IMR-90 (cell line): ENCODE results near the gene MDM2. TPM values are rescaled to one million over a fixed set of nuclear protein-coding genes. Genes with fewer than 3 reads are reported as not detected.

Experiments
- ATAC-seq: fragments of 200-7000 bp; cut with Tn5 transposase; 2 replicates; pipeline ENCODE4 v1.9.1; 2020; ENCODE audit warnings: low read depth, mild to moderate bottlenecking, moderate library complexity
- BruUV-seq: library from RNA; stranded (reverse); fragments of 400-500 nt; replicated peaks from 2 replicates; lab custom pipeline; 2021; lab: Mats Ljungman, UMichigan
- CTCF ChIA-PET: fragments of 300-600 bp; formaldehyde crosslinking; extraction: SDS; loops from one replicate; lab custom pipeline; 2021; ENCODE audit warnings: antibody characterized with exemption; lab: Yijun Ruan, JAX
- POLR2A ChIA-PET: fragments of 300-600 bp; sonication (Branson Sonifier 250); formaldehyde crosslinking; loops from one replicate; lab custom pipeline; 2022; ENCODE audit warnings: antibody characterized with exemption; ENCODE audit not compliant: unreplicated experiment; lab: Charles Lee
- DNase-seq: peaks from one replicate; pipeline ENCODE4 v3.0.0; 2013
- H2AFZ ChIP-seq: replicated peaks from 2 replicates; pipeline ENCODE3; 2013; ENCODE audit warnings: low read length, mild to moderate bottlenecking; ENCODE audit not compliant: poor library complexity
- H2AK5ac ChIP-seq: 2 replicates; pipeline ENCODE4 v1.6.1; 2013; ENCODE audit warnings: low read depth, low read length, inconsistent platforms
- H2AK9ac ChIP-seq: replicated peaks from 2 replicates; pipeline ENCODE3; 2013; ENCODE audit warnings: mild to moderate bottlenecking, low read depth, low read length, moderate library complexity; ENCODE audit not compliant: poor library complexity
- H2BK120ac ChIP-seq: 2 replicates; pipeline ENCODE4 v1.6.1; 2013; ENCODE audit warnings: low read depth, low read length, inconsistent platforms
- H2BK15ac ChIP-seq: 3 replicates; pipeline ENCODE4 v1.6.1; 2013; ENCODE audit warnings: low read depth, low read length, inconsistent platforms
- H2BK20ac ChIP-seq: 2 replicates; pipeline ENCODE4 v1.6.1; 2013; ENCODE audit warnings: low read depth, mild to moderate bottlenecking, inconsistent platforms, low read length, moderate library complexity
- H2BK5ac ChIP-seq: 2 replicates; pipeline ENCODE4 v1.6.1; 2013; ENCODE audit warnings: mild to moderate bottlenecking, low read depth, low read length, inconsistent platforms; ENCODE audit not compliant: poor library complexity, severe bottlenecking
- H3K14ac ChIP-seq: replicated peaks from 2 replicates; pipeline ENCODE4 v1.6.1; 2013; ENCODE audit warnings: low read depth, low read length, inconsistent platforms
- H3K18ac ChIP-seq: 2 replicates; pipeline ENCODE4 v1.6.1; 2013; ENCODE audit warnings: low read depth, low read length, control low read depth
- H3K23ac ChIP-seq: 2 replicates; pipeline ENCODE4 v1.6.1; 2013; ENCODE audit warnings: low read depth, low read length, inconsistent platforms
- H3K27ac ChIP-seq: 2 replicates; pipeline ENCODE4 v1.5.1; 2013; ENCODE audit warnings: mild to moderate bottlenecking, control low read depth, low read length; ENCODE audit not compliant: insufficient read depth
- H3K27me3 ChIP-seq: 2 replicates; pipeline ENCODE4 v1.6.1; 2013; ENCODE audit warnings: low read length; ENCODE audit not compliant: control insufficient read depth, insufficient read depth
- H3K36me3 ChIP-seq: 2 replicates; pipeline ENCODE4 v1.6.1; 2013; ENCODE audit warnings: low read length, mixed read lengths; ENCODE audit not compliant: control insufficient read depth, insufficient read depth
- H3K4ac ChIP-seq: 2 replicates; pipeline ENCODE4 v1.6.1; 2013; ENCODE audit warnings: low read depth, low read length, inconsistent platforms
- H3K4me1 ChIP-seq: 2 replicates; pipeline ENCODE4 v1.6.1; 2013; ENCODE audit warnings: low read length, mixed read lengths; ENCODE audit not compliant: control insufficient read depth, insufficient read depth
- H3K4me2 ChIP-seq: 2 replicates; pipeline ENCODE4 v1.6.1; 2013; ENCODE audit warnings: low read depth, mild to moderate bottlenecking, control low read depth, low read length, moderate library complexity
- H3K4me3 ChIP-seq: 2 replicates; pipeline ENCODE4 v1.5.1; 2013; ENCODE audit warnings: low read depth, mild to moderate bottlenecking, control low read depth, low read length, moderate library complexity; ENCODE audit not compliant: insufficient read depth
- H3K56ac ChIP-seq: 2 replicates; pipeline ENCODE4 v1.6.1; 2013; ENCODE audit warnings: low read length, inconsistent platforms; ENCODE audit not compliant: insufficient read depth; ENCODE audit errors: extremely low read depth
- H3K79me1 ChIP-seq, 2 experiments: 2 replicates each; pipeline ENCODE4 v1.6.1; 2013; ENCODE audit warnings: low read length in 2 of 2, inconsistent platforms in 1 of 2, low read depth in 1 of 2
- H3K9ac ChIP-seq: 2 replicates; pipeline ENCODE4 v1.6.1; 2013; ENCODE audit warnings: low read depth, low read length, control low read depth
- H3K9me1 ChIP-seq: 2 replicates; pipeline ENCODE4 v1.6.1; 2013; ENCODE audit warnings: low read length, inconsistent platforms; ENCODE audit not compliant: insufficient read depth
- H3K9me3 ChIP-seq: 2 replicates; pipeline ENCODE4 v1.6.1; 2013; ENCODE audit warnings: low read length; ENCODE audit not compliant: control insufficient read depth, insufficient read depth
- H4K20me1 ChIP-seq: 2 replicates; pipeline ENCODE4 v1.6.1; 2013; ENCODE audit warnings: low read length, inconsistent platforms; ENCODE audit not compliant: insufficient read depth
- H4K5ac ChIP-seq: 2 replicates; pipeline ENCODE4 v1.6.1; 2013; ENCODE audit warnings: mild to moderate bottlenecking, low read depth, low read length, control low read depth
- H4K8ac ChIP-seq, 2 experiments: 2 replicates each; pipeline ENCODE4 v1.6.1; 2013; ENCODE audit warnings: low read depth in 2 of 2, low read length in 2 of 2, control low read depth in 1 of 2, inconsistent platforms in 1 of 2
- H4K91ac ChIP-seq: 2 replicates; pipeline ENCODE4 v1.6.1; 2013; ENCODE audit warnings: low read depth, low read length, inconsistent platforms; ENCODE audit not compliant: insufficient read depth
- CEBPB ChIP-seq: IDR thresholded peaks from 2 replicates; pipeline ENCODE4 v1.6.1; 2012; ENCODE audit warnings: low read depth, low read length, improper control_type of control experiment
- CHD1 ChIP-seq: IDR thresholded peaks from 2 replicates; pipeline ENCODE4 v1.6.1; 2012; ENCODE audit warnings: low read depth, low read length, improper control_type of control experiment
- WGBS, 2 experiments: methylation state at CpG; one replicate each; pipeline versions ENCODE4 v1.1.5 to v1.1.7; 2013; ENCODE audit warnings: missing lambda C conversion rate in 2 of 2; ENCODE audit not compliant: insufficient read length in 1 of 2; ENCODE audit errors: extremely low coverage in 2 of 2; 5-methylcytosine and 5-hydroxymethylcytosine counted together
- dilution Hi-C: fragments of 300-500 bp; cut with HindIII; formaldehyde crosslinking; loops from one replicate; pipeline ENCODE4 v1.14.3; 2018; ENCODE audit warnings: low sequenced_read_pairs; ENCODE audit not compliant: unreplicated experiment
- in situ Hi-C: fragments of 300-500 bp; cut with MboI; formaldehyde crosslinking; loops from 3 replicates; pipeline ENCODE4 v1.14.3; 2019; ENCODE audit warnings: low sequenced_read_pairs, inconsistent platforms, mixed read lengths
- intact Hi-C: fragments of 100-400 bp; cut with micrococcal nuclease; formaldehyde crosslinking; loops from 2 replicates; pipeline ENCODE4 v1.10.0; 2022
- polyA plus RNA-seq, 3 experiments: library from polyadenylated mRNA; depleted of rRNA; stranded (reverse); fragments of >200 nt; gene quantifications; 2 replicates each; pipeline ENCODE4 v1.2.3, GENCODE V29; 2012; ENCODE audit warnings: low replicate concordance in 1 of 3
- total RNA-seq: library from RNA; depleted of rRNA; stranded (reverse); fragments of >200 nt; gene quantifications from 2 replicates; pipeline ENCODE4 v1.2.3, GENCODE V29; 2012
- TF ChIP-seq, protein P1 (sequence below): conservative IDR thresholded peaks from 2 replicates; pipeline ENCODE4 v1.5.1; 2012; ENCODE audit warnings: mild to moderate bottlenecking, low read depth, low read length, improper control_type of control experiment

MDM2 gene
- total and polyA plus RNA-seq, 2 of the 4 experiments (the other 2 are of a cell fraction) = 21.9 to 196 TPM

DNA sequence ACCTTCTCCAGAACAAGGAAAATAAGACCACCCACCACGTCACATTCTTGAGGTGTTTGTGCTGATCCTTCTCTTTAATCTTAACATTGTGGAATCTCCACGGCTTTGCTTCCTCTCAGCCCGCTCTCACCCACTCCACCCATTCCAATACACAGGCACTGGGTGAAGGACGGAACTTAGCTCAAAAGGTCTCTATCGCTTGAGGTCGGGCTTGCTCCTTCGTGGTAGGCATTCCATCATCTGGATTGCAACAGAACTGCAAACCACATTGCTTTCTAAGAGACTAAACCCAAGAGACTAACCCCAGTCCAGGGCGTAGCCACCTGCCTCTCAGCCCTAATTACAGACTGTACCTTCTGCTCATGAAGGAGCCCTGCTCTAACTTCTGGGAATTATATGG is 24.0 kb upstream of the MDM2 start:
- no peak overlapping the region for H2BK20ac ChIP-seq
- H3K4me1 ChIP-seq = peaks cover 6% of the 10 kb centered on the region
- no peak overlapping the region for H2BK15ac ChIP-seq
- ChIA-PET CTCF (no interaction called here), POLR2A (no interaction called here)
- no peaks in the 10 kb centered on the region for H3K27me3 ChIP-seq
- no peaks in the 10 kb centered on the region for H3K9me1 ChIP-seq
- no peak overlapping the region for H3K23ac ChIP-seq
- ATAC-seq (no peak), DNase-seq (no peak)
- H2AK5ac ChIP-seq = no peak overlapping the region
- H4K91ac ChIP-seq = no peak overlapping the region
- no TSS peak for BruUV-seq
- H3K14ac ChIP-seq = no peak overlapping the region
- no peak overlapping the region for H3K27ac ChIP-seq
- no CpG with 5 or more reads among the region's 8 CpGs for WGBS, 2 experiments
- no peak overlapping the region for H2BK5ac ChIP-seq
- no peak overlapping the region for H2BK120ac ChIP-seq
- no peak overlapping the region for H3K56ac ChIP-seq
- H3K18ac ChIP-seq = no peak overlapping the region
- dilution Hi-C loops (no loop called here), in situ Hi-C loops (no loop called here), intact Hi-C loops (no loop called here)
- no peak overlapping the region for H4K5ac ChIP-seq
- no peak overlapping the region for H3K4ac ChIP-seq
- H3K79me1 ChIP-seq = no peaks in the 10 kb centered on the region
- no peak overlapping the region for H4K8ac ChIP-seq
- H3K9me3 ChIP-seq = no peaks in the 10 kb centered on the region
- no peaks in the 10 kb centered on the region for H3K36me3 ChIP-seq
- no peak overlapping the region for H2AFZ ChIP-seq
- H2AK9ac ChIP-seq = no peak overlapping the region
- H3K4me3 ChIP-seq = no peak overlapping the region
- H3K4me2 ChIP-seq = no peak overlapping the region
- TF ChIP-seq CEBPB (peak; percentile 8; the same call in 1 of the 2 replicates), CHD1 (no peak)
- TF ChIP-seq, protein P1, sequence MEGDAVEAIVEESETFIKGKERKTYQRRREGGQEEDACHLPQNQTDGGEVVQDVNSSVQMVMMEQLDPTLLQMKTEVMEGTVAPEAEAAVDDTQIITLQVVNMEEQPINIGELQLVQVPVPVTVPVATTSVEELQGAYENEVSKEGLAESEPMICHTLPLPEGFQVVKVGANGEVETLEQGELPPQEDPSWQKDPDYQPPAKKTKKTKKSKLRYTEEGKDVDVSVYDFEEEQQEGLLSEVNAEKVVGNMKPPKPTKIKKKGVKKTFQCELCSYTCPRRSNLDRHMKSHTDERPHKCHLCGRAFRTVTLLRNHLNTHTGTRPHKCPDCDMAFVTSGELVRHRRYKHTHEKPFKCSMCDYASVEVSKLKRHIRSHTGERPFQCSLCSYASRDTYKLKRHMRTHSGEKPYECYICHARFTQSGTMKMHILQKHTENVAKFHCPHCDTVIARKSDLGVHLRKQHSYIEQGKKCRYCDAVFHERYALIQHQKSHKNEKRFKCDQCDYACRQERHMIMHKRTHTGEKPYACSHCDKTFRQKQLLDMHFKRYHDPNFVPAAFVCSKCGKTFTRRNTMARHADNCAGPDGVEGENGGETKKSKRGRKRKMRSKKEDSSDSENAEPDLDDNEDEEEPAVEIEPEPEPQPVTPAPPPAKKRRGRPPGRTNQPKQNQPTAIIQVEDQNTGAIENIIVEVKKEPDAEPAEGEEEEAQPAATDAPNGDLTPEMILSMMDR = no peak
- no peaks in the 10 kb centered on the region for H4K20me1 ChIP-seq
- H3K9ac ChIP-seq = no peak overlapping the region
